Measurements from ENCODE around the gene ADRA1B.
"Not testable (repeated sequence)": the region's sequence is repeated elsewhere in the genome, so short reads cannot be mapped to it uniquely, and the experiment has no call there.

Gene ADRA1B

DNA sequence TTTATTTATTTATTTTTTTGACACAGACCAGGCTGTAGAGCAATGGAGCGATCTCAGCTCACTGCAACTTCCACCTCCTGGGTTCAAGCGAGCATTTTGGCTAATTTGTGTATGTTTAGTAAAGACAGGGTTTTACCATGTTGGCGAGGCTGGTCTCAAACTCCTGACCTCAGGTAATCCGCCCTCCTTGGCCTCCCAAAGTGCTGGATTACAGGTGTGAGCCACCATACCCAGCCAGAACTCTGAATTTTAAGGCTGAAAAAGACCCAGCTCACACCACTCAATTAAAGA lies 49.5 kb downstream of the ADRA1B start:
- not testable (repeated sequence) for DNase-seq (ENCODE audit: low read depth)

DNA sequence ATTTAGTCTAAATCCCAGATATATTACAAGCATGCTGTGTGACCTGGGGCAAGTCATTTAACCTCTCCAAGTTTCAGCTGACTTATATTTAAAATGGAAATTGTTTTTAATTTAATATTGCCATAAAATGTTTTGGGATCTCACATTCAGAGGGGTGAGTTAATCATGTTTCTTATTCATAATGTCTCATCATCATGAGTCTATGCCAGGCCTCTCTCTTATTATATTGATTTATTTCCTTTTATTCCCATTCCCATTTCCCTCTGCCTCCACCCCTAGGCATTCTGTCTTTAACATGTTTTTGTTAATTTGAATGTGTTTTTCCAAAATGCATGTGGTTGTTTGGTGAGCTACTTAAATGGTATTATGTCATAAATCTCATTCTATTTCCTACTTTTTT lies 53.7 kb downstream of the ADRA1B start:
- DNase-seq (ENCODE audit: low read depth) = no peak

DNA sequence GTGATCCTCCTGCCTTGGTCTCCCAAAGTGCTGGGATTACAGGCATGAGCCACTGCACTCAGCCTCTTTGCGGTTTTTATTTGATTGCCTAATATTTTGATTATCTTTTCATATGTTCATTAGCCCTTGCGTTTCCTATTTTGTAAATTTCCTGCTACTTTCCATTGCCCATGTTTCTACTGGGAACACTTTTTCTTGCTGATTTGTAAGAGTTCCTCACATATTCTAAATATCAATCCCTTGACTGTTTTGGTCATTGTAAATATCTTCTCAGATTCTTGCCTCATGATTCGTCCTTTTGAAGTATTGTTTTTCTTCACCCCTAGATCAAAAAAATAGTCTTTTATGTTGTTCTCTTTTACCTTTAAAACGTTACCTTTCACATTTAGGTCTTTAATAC lies 54.8 kb downstream of the ADRA1B start:
- DNase-seq (ENCODE audit: low read depth) = no peak

DNA sequence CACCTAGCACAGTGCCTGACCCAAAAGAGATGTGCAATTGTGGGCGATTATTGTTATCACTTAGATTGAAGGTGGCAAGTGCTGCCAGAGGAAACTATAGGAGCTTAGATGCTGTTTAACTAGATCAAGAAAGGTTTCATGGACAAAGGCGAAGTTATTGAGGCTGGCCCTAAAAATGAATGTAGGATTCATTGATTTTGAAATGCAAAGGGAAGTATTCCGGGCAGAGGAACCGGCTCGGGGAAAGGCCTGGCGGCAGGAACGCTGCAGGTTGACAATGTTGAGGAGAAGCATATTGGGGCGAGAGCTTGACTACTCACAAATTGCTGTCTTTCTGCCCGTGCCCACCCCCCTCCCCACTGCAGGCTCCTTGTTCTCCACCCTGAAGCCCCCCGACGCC lies 55.2 kb downstream of the ADRA1B start:
- DNase-seq (ENCODE audit: low read depth) = no peak

DNA sequence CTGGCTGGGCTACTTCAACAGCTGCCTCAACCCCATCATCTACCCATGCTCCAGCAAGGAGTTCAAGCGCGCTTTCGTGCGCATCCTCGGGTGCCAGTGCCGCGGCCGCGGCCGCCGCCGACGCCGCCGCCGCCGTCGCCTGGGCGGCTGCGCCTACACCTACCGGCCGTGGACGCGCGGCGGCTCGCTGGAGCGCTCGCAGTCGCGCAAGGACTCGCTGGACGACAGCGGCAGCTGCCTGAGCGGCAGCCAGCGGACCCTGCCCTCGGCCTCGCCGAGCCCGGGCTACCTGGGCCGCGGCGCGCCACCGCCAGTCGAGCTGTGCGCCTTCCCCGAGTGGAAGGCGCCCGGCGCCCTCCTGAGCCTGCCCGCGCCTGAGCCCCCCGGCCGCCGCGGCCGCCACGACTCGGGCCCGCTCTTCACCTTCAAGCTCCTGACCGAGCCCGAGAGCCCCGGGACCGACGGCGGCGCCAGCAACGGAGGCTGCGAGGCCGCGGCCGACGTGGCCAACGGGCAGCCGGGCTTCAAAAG lies 55.7 kb downstream of the ADRA1B start:
- no peak for DNase-seq (ENCODE audit: low read depth)

DNA sequence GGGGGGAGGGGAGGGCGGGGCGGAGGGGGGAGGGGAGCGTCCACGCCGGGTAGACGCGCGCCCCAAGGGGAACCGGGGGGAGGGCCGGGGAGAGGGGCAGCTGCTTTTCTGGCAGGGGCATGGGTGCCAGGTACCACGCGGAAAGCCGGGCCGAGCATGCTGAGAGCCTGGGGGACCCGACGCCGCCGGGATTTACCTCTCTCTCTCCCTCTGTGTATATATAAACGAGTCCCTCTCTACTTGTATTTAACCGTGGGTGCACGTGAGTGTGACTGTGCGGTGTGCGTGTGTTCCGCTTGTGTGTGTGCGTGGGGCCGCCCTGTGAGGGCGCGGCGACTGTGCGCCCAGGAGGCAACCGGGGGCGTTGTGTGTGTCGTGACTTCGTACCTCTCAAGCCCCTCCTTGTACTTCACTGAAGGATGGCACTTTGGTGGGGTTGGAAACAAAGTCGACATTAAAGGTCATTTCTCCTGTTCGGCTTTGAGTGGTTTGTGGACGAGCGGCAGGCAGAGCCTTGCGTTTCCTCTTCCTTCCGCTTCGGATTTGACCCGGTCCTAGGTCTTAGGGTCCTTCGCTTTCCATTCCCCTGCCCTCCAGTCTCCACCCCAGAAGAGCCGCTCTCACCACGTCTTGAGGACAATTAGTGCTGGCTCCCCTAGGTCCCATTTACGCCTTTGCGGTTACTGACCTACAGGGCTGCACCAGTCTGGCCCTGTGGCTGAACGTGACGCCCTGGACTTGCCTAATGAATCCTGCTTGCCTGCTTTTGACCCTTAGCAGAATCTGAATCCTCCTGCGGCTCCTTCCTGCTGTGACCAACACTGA lies 56.5 kb downstream of the ADRA1B start:
- DNase-seq (ENCODE audit: low read depth) = no peak

DNA sequence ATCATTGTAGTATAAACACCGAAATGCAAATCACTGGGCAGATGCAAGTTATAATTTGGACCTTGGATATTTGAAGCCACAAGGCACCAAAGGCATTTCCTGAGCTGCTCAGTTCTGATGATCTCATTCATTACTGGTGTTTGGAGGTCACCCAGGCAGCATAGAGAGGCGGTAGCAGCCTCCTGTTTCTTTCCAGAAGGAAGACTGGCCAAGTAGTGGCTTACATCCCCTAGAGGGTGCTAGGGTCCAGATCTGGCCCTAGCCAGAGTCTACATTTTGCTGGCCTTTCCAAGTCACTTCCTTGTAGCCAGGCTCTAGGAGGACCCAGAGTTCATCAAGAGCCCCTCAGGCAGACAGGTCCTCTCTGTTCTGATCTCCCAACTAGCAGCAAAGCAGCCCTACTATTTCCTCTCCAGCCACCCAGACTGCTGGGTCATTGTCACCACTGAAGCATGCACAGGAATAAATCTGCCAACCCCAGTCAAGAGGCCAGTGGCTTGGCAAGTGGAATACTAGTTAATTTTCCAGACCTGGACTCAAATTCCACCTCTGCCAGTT lies 59.3 kb downstream of the ADRA1B start:
- no peak for DNase-seq (ENCODE audit: low read depth)

DNA sequence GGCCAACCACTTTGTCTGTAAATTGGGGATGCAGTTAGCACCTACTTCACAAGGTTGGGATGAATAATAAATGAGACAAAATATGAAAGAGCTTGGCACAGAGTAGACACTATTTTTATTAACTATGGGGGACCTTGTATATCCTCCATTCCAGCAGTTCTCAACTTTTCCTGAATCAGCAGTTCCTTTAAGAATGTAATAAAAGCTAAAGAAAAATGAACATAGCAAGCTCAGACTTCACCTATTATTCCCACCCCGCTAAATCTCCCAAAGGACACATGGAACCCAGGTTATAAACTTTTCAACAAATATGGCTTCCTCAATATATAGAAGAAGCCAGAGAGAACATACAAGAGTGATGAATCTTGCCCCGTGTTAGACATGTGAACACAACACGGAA lies 60.6 kb downstream of the ADRA1B start:
- DNase-seq (ENCODE audit: low read depth) = no peak

DNA sequence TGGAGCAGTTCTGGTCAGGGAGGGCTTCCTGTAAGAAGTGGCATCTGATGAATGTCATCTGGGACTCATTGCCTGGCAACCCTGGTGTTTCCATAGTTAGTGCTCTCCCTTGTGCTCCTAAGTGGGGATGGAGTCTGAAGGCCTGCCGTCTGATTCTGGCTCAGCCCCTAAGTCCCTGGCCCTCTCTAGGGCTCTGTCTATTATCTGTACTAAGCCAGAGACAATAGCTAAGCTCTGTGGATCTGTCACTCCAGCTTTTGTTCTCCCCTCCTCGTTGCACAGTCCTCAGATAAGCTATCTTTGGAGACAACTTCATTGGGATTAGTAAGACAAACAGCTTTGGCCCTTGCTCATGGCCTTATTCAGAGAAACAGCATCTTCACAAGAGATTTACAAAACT lies 62.1 kb downstream of the ADRA1B start:
- DNase-seq (ENCODE audit: low read depth) = no peak

DNA sequence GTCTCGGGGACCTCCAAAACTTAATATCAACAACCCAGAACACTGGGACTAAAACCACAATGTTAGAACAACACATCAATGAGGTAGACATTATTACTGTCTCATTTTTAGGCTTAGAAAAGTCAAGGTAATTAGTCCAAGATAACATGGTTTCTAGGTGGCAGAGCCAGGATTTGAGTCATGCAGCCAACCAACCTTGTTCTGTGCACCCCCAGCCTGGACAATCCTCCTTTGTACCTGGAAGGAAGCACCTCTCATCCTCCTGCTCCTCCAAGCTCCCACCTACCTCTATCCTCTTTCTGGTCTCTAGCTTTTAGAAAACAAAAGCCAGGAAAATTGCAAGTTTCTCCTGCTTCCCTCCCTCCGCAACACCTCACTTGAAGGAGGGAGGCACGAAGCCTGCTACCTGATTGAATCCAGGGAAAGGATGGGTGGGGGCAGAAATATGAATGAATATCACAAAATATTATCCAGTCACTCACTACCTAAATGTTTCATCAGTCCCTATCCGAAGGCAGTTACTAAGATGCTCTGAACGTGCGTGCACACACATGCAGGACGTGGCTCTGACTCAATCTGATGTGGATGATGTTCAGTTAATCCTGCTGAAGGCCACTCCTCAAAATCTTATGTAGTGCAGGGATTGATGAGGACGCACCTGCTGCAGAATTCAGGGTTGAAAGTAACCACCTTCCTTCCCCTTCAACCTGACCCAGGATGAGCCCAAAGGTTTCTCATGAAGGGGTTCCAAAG lies 66.3 kb downstream of the ADRA1B start:
- DNase-seq (ENCODE audit: low read depth) = no peak

DNA sequence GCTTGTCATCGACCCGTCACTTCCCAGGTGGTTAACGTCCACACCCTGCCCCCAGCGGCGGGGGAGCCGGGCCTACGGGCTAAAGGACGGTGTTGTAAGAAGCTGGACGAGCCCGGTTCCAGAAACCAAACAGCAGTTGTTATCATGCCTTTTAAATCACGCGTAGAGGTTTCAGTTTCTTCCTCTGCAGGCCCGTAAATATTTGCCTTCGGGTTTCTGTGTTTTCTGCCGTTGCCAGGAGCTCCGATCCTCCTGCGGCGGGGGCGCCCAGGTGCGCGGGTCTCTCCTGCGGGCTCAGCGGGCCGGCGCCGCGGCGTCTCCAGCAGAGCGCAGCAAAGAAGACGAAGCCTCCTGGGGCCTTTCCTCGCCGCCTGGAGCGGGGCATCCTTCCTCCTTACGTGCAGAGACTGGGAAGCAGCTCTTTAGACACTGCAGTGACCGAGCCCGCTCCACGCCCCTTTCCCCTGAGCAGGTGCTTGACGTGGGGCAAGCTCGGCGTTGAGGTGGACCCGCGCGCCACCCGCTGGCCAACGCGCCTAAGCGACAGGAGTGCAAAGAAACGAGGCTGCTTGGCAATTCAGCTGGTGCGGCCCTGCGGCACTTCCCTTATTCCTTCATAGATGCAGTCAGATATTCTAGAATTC lies 70.9 kb downstream of the ADRA1B start:
- peak; percentile 38 for DNase-seq (ENCODE audit: low read depth)

DNA sequence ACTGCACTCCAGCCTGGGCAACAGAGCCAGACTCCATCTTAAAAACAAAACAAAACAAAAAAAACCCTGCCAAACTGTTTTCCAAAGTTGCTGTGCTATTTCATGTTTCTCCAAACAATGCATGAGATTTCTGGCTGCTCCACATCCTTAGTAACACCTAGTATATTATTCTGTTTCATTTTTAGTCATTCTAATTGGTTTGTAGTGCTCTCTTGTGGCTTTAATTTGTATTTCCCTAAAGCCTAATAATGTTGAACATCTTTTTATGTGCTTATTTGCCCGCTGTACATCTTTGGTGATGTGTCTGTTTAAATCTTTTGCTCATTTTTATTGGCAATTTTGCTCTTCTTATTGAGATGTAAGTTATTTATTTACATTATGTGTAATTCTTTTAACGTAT lies 74.2 kb downstream of the ADRA1B start:
- no peak for DNase-seq (ENCODE audit: low read depth)

DNA sequence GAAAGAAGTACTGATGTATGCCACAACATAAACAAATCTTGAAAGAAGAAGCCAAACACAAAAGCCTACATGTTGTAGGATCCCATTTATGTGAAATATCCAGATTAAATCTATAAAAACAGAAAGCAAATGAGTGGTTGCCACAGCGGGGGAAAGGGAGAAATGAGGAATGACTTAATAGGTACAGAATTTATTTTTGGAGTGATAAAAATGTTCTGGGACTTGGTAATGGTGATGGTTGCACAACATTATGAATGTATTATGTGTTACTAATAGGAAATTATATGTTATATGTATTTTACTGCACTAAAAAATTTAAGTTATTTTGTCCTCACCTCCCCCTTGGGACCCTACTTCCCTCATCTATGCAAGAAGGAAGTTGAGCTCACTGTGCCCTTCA lies 76.3 kb downstream of the ADRA1B start:
- no peak for DNase-seq (ENCODE audit: low read depth)

DNA sequence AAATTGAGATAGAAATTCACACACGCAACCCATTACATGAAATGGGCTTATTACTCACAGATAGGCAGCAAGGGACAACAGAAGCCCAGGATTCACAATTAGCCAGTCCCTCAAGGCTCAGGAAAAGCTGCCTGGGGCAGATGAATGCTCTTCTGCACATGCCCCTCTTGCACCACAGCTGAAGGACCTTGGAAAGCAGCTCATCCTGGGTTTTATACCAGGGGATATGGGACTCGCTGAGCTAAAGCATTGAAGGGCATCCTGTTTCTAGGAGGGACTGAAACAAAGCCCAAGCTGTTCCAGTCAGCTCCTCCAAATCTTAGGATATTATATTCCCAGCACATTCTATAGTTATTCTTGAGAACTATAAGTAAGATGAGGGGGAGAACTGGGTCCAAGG lies 76.9 kb downstream of the ADRA1B start:
- no peak for DNase-seq (ENCODE audit: low read depth)

DNA sequence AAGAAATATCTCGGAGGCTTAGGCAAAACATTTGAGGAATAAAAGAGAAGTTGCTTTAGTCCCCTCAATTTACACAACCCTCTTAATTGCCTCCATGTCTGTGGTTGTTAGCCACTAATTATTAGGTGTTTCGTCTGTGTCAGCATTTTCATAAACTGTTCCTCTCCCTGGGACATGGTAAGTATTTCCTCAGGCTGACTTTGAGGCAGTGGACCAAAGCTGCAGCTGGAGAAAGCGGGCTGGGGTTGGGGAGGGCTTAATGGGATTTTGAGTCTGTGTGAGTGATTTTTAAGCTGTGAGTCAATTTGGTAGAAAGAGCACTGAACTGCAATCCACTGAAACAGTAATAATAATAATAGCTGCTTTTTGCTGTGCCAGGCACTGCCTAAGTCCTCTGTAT lies 79.6 kb downstream of the ADRA1B start:
- DNase-seq (ENCODE audit: low read depth) = no peak

DNA sequence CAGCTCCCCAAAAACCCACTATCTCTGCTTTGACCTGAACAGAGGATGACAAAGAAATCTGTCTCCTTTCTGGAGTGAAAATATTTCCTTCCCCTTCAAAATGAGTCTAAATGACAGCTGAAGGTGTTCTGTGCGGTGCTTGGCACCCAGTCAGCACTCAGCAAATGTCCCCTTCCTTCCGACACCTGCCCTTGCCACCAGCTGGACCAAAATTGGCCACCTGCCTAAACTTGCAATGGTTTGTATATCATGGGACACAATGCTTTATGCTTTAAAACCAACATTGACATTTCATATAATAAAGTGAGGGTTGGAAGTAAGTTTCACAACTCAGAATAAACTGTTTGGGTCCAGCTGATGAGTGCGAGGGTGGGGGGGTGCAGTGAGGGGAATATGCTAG lies 85.2 kb downstream of the ADRA1B start:
- no peak for DNase-seq (ENCODE audit: low read depth)

DNA sequence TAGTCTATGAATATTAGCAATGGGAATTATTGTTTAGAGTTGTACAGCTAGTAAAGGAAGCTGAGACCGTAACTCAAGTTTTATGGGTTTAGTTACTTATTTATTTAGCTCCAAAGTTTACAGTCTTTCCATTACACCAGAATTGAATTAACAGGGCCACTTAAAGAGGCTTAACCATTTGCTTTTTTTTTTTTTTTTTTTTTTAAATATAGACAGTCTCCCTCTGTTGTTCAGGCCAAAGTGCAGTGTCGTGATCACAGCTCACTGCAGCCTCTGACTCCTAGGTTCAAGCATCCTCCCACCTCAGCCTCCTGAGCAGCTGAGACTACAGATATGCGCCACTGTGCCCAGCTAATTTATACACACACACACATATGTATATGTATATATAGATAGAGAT lies 91.2 kb downstream of the ADRA1B start:
- no peak for DNase-seq (ENCODE audit: low read depth)

DNA sequence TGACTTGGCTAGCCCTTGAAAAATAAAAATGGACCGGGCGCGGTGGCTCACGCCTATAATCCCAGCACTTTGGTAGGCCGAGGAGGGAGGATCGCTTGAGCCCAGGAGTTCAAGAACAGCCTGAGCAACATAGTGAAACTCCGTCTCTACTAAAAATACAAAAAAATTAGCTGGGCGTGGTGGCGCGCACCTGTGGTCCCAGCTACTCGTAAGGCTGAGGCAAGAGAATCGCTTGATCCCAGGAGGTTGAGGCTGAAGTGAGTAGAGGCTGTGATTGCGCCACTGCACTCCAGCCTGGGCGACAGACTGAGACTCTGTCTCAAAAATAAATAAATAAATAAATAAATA lies 92.2 kb downstream of the ADRA1B start:
- not testable (repeated sequence) for DNase-seq (ENCODE audit: low read depth)

DNA sequence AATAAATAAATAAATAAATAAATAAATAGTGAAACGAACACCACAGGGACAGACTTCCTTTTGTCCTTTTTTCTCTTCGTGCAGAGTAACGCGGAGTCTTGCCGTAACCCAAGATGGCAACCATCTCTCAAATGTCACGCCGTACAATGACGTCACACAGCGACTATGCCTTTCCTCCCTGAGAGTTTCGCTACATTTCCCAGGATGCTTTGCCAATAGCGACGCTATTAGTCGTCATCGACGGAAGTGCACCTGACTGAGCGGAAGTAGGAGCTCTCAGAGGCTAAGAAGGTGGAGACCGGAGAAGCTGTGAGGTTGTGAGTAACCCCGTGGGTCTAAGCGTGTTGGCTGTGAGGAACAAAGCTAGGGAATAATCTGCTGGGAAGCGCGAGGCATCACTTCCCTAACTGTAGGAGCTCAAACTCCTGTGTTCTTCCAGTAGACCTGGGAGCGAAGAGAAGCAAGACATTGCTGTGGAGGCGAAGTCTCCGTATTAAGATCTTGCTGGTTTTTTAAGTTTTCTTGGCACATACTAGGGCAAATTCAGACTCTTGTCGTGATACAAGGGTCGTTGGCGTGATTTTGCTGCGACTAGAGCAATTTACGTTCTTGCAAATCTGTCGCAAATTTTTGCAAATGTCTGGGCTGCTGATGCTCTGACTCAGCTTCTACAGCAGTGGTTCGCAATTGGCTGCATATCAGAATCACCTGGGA lies 92.8 kb downstream of the ADRA1B start, which contains the start of gene TTC1:
TTC1 (plus strand) TSS at position 263 of the 714 bp plus-strand sequence. CDS start 1,390 bp downstream, outside the sequence.
- DNase-seq (ENCODE audit: low read depth) = peak; percentile 64

DNA sequence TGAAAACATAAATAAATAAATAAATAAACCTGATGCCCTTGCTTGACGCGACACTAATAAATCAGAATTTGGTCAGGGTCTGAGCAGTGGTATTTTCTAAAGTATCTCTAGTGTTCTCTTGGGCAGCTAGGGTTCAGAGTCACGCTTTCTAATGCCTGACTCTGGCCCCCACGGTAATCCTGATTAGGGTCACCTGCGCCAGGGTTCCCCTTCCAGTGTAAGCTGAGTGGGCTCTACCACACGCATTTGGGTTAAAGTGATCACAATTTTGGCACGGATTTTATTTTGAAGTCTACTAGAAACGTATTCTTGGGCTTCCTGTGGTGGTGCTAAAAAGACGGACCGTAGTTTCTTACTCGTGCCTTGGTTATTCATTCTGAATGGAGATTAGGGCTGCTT lies 93.3 kb downstream of the ADRA1B start:
- DNase-seq (ENCODE audit: low read depth) = no peak

DNA sequence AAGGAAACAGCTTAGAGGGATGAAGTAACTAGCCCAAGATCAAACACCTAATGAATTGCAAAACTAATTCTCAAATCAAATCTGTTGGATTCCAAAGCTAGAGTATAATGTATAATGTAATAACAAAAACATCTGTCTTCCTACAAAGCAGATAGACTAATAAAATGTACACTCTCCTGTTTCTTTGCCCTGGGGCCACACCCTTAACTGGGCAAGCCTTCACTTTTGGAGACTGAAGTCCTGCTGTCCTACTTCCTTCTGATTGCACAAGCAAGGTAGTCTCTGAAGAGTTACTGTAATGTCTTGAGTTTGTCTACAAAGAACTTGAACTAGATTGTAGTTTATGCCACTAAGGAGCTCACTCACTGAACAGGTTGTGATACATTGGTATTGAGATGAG lies 95.2 kb downstream of the ADRA1B start:
- no peak for DNase-seq (ENCODE audit: low read depth)

DNA sequence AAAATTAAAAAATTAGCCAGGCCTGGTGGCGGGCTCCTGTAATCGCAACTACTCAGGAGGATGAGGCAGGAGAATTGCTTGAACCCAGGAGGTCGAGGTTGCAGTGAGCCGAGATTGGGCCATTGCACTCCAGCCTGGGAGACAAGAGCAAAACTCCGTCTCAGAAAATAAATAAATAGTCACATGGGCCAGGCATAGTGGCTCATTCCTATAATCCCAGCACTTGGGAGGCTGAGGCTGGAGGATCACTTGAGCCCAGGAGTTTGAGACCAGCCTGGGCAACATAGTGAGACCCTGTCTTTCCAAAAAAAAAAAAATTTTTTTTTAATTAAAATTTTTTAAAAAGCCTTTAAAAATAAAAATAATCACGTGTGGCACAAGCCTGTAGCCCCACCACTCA lies 97.9 kb downstream of the ADRA1B start:
- DNase-seq (ENCODE audit: low read depth) = not testable (repeated sequence)
